ENCODE measurements around the gene CADM2.

Gene CADM2

DNA sequence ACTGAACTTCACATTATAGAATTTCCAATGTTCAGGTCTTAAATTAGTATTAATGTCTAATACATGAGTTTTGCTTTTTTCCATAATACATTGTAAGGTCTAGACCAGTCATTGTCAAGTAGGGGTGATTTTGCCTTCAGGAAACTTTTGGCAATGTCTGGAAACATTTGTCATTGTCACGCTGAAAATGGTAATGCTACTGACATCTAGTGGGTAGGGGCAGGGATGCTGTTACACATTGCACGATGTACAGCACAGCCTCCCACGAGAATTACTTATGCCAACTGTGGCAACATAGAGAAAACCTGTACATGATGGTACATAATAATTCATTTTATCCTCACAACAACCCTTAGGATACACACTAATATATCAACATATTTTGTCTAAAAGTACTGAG is 384.1 kb downstream of the CADM2 start:
- DNase-seq = no peak

DNA sequence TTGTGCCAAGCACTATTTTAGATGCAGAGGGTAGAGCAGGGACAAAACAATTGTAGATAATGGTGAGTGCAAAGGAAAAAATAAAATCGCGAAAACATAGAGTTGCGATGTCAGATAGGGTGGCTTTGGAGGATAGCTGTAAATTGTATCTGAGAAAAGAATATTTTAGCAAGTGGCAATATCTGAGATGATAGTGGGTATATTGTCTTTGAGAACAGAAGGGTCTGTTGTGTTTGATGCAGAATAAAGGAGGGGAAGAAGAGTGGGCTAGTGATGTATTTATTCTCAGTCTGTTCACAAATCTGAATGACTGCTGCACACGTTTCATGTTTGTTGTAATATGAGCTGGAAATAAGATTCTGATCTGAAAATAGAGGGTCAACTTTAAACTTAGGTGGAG is 396.8 kb downstream of the CADM2 start:
- no peak for DNase-seq

DNA sequence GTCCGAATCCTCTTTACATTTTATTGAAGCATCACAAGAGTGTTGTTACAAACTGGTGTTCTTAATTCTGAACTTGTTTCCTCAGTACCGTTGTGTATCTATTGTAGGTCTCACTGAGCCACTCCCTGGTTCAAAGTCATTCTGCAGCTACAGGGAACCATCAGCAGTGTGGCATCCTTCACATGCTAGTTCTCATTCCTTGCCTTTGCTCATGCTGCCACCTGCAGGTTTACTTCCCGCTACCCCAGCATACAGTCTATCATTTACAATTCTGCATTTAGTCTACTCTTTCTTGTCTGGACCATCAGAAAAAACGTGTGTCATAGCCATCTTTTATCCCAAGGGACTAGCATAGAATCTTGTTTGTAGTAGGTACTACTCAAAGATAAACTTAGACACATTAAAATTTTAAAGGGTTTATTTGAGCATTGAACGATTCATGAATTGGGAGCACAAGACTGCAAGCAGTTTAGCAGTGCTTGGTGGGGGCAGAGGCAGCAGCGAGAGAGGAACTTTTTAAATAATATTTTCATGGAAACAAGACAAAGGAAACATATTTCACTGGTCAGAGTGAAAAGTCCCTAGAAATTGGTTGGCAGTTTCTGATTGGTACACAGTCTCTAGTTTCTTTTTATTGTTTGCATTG is 402.1 kb downstream of the CADM2 start:
- DNase-seq = no peak

DNA sequence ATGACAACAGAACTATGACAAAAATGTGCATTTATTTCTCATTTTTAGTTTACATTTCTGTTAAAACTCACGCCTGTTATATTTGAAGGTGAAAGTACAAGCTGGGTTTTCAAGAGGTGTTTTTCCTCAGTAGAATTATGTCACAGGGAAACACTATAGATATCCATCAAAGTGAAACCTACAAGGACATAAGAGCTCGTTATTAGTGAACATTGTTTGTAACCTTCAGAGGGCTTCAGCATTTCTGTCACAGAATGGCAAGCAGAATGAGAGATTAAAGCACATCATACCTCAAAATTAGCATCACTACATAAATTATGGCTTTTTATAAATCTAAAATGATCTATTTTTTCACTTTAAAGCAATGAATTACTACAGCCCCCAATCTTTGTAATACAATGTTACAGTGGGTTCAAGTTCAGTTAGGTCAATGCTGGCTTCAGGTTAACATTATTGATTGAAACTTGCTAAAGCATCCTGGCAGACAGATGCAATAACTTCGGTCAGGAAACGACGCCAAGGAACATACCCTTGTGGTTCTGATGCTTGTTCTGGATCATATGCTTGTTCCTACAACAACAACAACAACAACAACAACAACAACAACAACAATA is 405.6 kb downstream of the CADM2 start:
- no peak for DNase-seq

DNA sequence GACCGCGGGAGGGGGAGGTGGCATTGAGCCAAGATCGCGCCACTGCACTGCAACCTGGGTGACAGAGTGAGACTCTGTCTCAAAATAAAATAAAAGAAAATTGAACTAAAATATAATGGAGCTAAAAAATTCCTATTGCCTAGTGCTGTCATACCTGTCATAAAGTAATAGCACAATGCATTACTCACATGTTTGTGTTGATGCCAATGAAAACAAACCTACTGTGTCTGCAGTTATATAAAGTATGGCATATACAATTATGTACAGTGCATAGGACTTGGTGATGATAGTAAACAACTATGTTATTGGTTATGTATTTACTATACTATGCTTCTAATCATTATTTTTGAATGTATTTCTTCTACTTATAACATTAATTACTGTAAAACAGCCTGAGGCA is 411.6 kb downstream of the CADM2 start:
- DNase-seq = no peak

DNA sequence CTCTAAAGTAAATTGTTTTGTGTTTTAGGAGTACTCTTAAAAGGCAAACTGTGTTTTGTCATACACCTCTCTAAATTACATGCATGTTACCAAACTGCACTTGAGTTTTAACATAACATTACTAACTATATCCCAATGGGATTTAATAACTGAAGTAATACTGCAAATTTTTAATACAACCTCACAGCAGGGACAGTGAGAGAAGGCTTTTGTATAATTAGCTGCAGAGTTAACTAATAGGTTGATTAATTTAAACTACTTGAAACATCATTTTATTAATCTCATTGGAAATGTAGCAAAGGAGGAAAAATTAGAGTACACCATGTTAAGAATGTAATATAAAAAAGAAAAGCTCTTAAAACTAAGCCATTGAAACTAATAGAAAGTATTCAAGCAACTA is 417.3 kb downstream of the CADM2 start:
- DNase-seq = no peak

DNA sequence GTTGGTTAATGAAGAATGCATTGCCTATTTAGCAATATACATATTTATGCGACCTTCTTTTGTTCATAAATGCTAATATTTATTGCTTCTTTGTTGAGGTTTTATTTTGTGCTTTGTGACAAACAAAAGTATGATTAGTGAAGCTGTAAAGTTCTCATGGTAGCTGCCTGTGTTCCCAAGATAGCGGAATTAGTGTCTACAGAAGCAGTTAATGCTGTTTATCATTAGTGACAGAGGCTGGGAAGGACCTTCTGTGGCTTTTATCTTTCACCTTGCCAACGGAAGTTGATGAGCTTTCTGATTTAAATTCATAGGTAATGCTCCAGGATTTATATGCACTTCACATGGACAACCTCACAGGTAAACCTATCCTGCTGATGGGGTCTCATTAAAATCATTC is 418.3 kb downstream of the CADM2 start:
- DNase-seq = no peak

DNA sequence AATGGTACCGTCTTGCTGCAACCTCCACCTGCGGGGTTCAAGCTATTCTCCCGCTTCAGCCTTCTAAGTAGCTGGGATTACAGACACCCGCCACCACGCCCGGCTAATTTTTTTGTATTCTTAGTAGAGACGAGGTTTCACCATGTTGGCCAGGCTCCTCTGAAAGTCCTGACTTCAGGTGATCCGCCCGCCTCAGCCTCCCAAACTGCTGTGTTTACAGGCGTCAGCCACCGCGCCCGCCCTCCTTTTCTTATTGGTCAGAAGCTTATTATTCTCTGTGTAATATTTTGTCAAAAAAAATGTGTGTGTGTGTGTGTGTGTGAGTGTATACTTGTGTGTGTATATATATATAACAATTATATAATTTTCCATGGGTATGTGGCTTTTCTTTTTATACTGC is 425.6 kb downstream of the CADM2 start:
- no peak for DNase-seq

DNA sequence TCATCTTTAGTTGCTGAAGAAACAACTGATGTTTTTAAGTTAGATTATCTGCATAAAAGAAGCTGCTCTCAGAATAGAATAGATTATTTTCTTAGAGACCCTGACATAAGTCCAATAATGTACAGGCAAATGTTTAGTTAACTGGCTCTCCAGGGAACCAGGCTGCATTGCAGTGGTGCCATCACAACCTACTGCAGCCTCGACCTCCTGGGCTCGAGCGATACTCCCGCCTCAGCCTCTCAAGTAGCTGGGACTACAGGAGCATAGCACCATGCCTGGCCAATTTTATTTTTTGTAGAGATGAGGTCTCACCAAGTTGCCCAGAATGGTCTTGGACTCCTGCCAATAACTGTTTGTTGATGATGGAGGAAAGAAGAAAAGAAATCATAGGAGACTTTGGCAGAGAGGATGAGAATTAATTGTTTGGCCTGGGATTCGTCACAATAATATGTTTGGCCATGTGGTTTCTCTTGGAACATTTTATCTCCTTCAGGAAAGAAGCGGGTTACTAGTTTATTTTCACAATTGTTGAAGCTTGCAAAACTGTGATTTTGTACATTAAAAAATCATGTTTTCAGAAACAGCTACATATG is 429.2 kb downstream of the CADM2 start:
- no peak for DNase-seq

DNA sequence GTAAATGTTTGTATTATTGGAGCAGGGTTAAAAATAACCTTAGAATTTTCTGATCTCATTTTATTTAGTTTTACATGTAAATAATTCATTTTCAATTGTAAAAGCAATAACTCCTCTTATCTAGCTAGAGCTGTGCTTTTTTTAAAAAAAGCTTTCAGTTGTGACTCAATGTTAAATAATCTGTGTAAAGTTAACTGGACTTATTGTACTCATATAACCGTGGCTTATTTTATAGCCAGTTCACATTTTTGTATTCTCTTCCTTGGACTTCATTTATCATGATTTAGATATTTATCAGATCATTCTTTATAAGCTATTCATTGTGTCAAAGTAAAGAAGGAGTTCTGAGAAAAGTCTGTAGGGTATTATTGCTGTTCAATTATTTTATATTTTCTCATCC is 435.6 kb downstream of the CADM2 start:
- DNase-seq = no peak

DNA sequence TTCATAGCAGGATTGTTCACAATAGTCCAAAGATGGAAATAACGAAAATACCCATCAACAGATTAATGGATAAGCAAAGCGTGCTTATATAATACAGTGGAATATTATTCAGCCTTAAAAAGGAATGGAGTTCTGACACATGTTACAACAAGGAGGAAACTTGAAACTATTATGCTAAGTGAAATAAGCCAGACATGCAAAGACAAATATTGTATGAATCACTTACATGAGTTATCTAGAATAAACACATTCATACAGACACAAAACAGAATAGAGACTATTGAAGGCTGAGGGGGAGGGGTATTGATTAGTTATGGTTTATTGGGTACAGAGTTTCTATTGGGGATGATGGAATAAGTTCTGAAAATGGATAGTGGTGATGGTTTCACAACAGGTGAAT is 438.6 kb downstream of the CADM2 start:
- no peak for DNase-seq

DNA sequence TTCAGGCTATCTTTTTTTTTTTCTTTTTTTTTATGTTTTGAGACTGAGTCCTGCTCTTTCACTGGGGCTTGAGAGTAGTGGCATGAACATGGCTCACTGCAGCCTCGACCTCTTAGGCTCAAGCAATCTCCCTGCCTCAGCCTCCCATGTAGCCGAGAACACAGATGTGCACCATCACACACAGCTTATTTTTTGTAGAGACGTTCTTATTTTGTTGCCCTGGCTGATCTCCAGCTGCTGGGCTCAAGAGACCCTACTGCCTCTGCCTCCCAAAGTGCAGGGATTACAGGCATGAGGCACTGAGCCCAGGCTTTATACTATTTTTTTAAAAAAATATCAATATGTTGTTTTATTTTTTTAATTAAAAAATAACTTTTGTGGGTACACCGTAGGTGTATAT is 467.3 kb downstream of the CADM2 start:
- no peak for DNase-seq

DNA sequence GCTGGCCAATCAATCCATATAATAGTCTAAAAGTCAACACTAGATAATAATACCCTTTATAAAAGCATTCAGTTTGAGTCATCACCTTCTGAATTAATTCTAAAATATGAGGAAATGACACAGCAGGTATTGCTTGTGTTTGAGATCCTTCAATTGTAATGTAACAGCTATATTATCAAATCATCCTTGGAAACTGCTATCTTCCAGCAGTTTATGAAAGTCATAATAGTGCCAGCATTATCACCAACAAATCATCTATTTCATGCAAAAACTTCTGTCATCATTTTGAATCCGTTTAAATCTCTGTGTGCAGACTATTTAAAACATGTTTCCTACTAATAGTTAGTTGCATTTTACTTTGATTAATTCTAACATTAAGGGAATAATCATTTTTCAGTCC is 468.7 kb downstream of the CADM2 start:
- no peak for DNase-seq

DNA sequence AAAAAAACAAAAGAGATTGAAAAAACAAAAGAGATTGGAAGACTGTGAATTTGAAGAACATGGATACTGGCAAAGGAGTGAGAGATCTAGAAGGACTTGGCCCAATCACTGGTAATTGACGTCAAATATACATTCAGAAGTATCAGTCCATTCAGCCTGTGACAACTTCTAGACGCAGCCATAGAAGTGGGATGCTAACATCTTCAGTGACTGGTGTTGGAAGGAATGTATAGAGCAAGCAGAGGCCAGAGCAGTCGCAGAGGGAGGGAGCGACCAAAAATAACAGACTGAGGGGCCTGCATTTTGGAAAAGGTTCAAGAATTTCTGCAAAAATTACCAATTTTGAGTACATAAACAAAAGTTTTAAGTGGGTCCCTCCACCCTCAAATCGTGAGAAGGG is 473.3 kb downstream of the CADM2 start:
- DNase-seq = no peak

DNA sequence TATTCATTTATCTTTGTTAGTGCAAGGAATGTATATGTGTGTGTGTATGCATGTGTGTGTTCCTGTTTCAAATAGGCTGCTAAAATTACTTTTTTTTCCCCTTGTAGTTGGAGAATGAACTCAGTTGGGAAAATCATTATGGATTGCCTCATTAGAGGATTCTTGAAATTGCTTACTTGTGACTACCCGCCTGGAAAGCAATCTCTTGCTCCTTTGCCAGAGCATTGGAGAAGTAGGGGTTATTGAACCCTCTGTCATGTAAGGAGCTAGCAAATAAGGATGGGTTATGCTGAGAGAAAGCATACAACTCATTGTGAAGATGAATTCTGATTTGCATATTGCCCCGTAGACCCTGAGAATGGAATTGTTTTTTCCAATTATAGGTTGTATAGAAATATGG is 474.5 kb downstream of the CADM2 start:
- DNase-seq = no peak

DNA sequence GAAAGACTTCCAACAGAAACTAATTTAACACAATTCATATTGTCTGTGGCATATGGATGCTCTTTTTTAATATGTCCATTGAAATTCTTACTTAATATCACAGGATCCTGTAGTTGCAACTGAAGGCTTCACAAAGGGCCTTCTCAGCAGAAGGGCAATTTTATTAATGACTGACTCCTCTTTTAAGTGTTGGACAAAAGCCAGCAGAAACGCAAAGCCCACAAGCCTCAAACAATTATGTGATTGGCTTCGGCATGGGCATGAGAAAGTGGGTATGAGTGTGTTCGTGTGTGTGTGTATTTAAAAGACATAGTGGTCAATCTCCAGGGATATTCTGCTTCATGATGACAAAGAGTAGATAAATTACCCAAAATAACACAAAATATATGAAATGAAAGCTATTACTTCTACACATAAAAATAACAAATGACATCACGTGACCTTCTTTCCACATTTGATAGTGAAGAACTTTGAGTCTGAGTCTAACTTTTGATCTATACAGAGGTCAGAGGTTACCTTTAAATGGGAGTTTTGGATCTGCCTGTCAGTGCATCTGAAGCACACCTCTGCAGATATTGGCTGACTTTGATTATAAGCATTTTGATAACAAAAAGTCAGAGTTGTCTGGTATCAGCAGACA is 496.9 kb downstream of the CADM2 start:
- no peak for DNase-seq

DNA sequence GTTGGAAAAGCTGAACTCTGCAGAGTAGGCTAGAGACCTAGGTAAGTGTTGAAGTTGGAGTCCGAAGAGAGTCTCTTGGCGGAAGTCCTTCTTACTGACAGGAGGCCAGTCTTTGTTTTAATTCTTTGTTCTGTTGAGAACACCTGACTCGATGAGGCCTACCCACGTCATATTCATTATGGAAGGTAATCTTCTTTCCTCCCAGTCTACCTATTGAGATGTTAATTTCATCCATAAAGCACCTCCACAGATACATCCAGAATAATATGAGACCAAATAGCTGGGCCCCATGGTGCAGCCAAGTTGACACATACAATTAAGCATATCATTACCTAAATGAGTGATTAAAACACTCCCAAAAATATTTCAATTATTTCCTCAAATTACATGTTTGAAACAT is 515.5 kb downstream of the CADM2 start:
- no peak for DNase-seq

DNA sequence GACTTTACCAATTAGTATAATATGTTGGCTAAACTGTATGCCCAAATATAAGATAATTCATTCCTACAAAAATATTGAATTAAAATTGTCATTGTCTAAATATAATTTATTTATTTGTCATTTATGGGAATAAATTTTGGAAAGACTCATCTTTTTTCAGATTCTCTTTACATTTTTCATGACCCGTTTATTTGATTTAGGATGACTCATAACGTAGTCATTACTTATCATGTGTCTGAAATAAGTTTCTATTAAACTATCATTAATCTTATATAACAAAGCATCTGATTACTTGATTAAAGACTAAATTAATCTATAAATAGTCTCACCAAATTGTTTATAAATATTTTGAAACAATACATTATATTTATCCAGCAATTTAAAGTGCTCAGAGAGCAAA is 516.6 kb downstream of the CADM2 start:
- DNase-seq = no peak

DNA sequence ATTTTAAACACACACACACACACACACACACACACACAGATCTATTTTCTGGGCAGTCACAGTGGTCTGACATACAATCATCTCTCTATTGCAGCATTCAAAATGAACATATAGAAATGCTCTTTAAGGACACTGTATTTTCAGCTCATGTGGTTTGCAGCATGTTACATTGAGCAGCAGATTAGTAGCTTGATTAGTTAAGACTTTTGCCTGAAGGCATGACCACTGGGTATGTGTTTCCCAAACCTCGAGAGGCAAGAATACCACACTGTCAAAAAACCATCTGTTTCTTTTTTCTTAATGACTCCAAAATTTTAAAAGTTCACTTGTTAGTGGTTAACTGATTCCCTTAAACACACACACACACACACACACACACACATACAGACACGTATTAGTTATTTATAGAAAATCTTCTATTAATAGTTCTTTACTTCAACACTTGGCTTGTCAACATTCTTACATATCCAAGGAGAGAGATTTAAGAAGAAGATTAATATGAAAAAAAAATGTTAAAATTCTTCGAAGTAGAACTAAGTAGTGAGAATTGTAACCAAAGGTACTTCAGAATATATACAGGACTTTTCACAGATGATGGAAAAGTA is 518.2 kb downstream of the CADM2 start:
- no peak for DNase-seq

DNA sequence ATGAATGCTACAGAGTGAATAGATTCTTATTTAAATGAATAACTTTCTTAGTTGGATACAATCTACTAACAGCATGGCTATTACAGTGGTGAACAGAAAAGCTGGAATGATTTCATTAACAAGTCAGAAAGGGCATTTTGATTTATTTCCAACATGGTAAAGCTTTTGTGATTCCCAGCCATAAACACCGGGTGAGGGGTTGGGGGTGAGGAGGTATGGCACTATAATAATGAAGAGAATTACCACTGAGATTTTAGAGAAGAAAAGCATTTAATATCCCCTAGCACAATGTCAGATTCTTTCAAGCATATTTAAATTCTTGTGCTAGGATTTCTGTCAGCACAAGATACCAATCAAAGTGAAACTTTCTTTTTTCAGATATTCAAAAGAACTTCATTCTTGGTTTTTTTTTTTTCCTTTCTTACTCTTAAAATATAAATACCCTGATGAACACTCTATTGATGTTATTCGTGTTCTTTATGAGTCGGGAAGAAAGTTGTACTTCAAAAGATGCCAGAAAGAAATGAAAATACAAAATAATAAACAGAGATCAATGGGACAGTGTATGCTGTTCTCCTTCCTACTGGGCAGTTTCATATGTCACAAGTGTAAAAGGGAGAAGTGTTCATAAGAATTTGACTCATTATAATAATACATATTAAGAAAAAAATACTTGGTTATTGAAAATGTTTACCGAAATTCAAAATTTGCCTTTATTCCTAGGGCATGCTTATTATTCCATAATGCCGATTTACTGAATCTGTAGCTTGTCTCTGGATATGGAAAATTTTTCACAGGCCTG is 522.8 kb downstream of the CADM2 start:
- no peak for DNase-seq

DNA sequence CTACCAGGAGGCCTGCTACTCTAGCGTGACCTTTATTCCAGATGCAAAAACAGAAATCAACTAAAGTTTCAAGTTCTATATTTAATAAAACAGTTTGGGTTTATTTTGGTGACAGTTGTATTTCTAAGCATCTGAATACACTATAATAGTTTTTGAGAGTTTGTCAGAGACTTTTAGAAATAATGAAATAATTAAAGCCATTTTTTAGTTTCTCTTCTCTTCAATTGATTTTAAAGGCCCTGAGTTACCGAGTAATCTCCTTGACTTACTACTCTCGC is 523.4 kb downstream of the CADM2 start:
- DNase-seq = no peak

DNA sequence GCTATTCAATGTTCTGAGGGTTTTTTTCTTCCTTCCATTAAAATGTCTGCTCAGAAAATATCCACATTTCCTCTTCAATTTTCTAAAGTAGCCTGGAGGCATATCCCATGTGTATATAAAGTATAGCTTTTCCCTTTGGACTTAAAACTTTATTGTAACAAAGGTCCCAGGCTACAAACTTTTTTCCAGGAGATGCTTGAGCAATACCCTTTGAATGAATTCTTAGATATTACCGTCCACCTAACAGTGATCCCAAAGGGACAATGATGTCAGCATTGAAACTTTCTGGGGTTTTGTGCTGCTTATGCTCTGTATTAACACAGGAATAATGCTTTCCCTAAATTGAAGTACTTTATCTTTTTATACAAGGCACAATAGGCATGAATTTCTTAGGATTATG is 525.2 kb downstream of the CADM2 start:
- DNase-seq = no peak

DNA sequence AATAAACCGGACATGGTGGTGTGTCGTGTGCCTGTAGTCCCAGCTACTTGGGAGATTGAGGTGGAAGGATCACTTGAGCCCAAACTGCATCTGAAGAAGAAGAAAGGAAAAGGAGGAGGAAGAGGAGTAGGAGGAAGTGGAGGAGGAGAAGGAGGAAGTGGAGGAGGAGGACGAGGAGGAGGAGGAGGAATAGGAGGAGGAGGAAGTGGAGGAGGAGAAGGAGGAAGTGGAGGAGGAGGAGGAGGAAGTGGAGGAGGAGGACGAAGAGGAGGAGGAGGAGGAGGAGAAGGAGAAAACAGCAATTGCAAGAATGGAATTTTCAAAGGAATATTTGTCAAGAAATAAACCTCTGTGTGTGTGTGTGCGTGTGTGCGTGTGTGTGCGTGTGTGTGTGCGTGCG is 528.6 kb downstream of the CADM2 start:
- no peak for DNase-seq
